GM19023 (cell line): ENCODE measurements around the gene HSPB7.
"Not testable (repeated sequence)": the region's sequence is repeated elsewhere in the genome, so short reads cannot be mapped to it uniquely, and the experiment has no call there.

ENCODE experiments used
- ATAC-seq: cut with Tn5 transposase; IDR thresholded peaks from one replicate; pipeline ENCODE4 v1.9.1; 2021; ENCODE audit warnings: mild to moderate bottlenecking, moderate library complexity; ENCODE audit not compliant: unreplicated experiment

HSPB7 gene

DNA sequence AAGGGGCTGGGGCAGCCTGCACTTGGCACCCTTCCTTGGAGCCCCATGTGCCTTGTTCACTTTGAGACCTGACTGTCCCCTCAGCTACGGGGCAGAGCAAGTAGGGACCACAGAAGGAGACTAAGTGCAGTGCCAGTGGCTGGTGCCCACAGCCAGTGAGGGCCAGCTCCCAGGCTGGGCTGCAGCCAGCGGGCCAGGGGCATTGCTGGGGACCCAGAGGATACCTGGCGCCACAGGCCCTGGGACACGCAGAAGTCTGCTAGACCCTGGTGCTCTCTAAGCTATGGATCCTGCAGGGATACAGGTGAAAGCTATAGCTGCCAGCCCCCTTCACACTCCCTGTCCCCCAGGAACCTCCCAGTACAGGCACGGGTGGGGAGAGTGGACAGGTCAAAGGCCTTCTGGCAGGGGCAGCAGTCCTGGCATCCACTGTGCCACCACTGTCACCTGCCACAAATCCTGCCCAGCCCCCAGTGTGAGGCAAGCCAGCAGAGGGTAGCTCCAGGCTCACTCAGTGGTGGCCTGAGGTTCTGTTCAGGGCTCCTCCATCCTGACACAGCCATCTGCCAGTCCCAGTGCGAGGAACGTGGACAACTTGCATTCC, 5.3 kb upstream of the HSPB7 start:
- no peak for ATAC-seq

DNA sequence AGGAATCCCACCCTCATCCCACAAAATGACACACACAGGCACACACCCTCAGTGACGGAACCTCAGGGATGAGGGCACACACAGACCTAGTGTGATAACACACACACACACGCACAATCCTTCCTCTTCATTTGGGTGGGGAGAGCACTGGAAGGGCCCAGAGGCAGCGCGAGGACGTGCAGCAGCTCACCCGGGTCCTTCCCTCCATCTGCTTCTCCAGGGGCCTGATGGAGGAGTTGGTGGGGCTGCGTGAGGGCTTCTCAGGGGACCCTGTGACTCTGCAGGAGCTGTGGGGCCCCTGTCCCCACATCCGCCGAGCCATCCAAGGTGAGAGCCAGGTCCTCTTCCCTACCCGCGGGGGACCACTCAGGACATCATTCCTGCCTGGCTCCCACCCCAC, 4.5 kb upstream of the HSPB7 start:
- ATAC-seq = no peak

DNA sequence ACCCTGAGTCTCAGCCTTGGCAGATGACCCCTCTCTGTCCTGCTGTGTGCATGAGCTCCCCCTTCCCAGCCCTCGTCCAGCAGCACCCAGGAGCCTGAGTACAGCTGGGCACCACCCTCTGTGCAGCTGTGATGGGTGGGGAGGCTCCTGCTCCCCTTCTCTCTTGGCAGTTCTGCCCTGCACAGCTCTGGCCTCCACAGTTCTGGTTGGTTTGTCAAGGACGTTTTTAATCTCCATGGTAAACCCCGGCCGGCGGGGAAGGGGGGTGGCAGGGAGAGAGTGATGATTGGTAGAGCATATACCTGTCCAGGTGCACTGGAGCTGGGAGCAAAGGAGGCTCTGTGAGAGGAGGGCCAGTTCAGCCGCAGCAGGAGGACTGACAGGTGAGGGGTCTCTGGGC, 3.8 kb upstream of the HSPB7 start, which contains the start of gene CLCNKA:
Gene CLCNKA, plus strand, starts transcription at position 356 of the 400 bp plus-strand sequence. CDS start 584 bp downstream, outside the sequence.
- no peak for ATAC-seq

DNA sequence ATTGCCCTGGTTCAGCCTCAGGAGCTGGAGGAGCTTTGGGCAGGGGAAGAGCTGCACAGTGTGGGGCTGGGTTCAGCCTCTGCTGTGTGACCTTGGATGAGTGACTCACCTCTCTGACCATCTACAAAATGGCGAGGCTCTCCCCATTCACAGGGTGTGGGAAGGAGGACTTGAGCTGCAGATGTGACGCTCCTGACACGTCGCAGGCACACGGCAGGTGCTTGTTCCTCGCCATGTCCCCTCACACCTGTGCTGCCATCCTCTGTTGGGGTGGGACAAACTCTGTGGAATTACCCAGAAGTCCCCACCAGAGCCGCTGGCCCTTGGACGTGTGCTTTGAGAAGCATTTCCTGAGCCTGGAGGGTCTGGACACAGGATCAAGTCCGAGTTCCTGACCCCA, 3.0 kb upstream of the HSPB7 start:
- not testable (repeated sequence) for ATAC-seq

DNA sequence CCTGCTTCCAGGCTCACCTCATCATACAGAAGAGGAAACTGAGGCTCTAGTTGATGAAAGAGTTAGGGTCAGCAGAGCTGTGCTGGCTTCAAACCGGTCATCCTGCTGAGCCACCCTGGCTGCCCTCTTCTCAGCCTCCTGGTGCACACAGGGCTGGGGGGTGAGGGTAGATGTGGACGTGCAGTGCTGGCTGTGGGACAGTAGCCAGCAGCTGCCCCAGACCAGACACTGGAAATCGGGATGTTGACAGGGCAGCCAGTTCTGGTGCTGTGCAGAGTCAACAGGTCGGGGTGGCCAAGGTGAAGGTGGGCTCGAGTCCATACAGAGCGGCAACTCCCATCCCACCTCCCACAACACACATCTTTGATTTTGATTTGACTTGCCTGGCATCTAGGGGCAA, 2.5 kb upstream of the HSPB7 start:
- ATAC-seq = no peak

DNA sequence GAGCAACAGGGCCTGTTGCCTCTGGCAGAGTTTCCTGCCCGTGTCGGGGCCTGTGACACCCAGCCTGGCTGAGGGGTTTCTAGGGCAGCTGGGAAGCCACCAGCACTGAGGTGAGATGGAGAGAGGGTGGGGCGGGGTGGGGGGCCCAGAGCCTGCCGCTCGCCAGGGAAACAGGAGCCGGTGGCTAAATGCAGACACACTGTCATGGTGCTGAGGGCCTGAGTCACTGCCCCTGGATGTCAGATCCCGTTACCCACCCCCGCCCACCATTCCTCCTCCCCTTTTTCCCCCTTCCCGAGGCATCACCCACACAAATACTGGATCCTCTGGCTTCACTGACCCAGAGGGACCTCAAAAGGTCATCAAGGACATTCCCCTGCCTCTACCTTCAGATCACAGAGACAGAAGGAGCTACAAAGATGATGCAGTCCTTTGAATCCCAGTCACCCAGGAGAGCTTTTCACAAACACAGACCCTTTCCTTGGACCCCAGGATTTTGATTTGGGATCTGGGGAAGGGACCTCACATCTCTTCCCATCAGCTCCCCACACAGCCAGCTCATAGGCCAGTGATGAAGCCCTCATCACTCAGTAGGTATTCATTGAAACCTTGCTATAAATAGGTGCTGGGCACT, 1.9 kb upstream of the HSPB7 start:
- no peak for ATAC-seq

DNA sequence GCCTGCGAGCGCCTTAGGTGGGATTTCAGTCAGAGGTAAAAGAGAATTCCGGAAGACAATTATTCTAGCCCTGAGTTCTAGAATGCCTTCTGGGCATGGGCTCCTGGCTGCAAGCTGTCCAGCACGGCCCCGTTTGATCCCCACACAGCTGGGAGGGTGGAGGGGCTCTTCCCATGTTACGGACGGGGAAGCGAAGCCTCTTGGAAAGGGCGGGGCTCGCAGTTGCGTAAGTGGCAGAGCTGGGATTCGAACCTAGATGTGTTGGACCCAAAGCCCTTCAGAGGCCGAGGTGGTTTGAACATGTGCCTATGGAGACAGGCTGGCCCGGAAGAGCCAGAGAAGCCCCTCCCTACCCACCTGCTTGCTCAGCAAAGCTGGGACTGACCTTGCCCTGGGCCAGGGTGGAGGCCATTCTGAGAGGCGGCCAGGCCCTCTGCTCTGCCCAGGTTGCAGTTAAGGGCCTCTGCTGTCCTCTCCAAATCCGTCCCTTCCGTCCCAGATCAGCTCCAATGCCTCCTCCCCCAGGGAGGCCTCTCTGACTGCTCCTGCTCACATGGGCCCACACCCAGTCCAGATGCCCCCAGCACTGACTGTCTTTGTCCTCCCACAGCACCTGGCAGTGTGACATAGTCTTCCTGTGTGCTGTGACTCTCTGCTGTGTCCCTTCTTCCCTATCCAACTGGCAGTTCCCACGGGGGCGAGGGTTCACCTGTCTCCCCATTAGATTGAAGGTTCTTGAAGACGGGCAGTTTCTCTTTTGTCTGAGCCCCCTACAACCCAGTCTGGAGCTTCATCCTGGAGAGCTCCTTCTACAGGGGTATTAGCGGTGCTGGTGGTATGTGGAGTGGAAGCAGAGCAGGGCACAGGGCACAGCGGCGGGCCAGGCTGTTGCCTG, 1.2 kb upstream of the HSPB7 start:
- ATAC-seq = no peak

DNA sequence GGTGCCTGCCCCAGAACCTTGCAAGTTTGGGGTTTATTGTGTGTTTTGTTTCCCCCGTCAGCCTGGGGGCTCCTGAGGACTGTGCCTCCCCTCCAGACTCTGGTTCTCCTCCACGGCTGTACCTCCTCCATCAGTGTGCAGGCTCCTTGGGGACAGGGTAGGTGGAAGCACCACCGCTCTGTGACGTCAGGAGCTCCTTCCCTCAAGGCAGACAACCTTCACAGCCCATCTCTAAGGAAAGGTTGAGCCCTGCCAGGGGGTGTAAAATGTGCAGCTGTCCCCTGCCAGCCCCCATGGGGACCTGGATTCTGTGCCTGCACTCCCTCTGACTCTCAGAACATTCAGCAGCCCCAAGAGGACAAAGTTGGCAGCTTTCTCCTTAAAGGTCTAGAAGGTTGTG, 465 bp upstream of the HSPB7 start:
- ATAC-seq = no peak

DNA sequence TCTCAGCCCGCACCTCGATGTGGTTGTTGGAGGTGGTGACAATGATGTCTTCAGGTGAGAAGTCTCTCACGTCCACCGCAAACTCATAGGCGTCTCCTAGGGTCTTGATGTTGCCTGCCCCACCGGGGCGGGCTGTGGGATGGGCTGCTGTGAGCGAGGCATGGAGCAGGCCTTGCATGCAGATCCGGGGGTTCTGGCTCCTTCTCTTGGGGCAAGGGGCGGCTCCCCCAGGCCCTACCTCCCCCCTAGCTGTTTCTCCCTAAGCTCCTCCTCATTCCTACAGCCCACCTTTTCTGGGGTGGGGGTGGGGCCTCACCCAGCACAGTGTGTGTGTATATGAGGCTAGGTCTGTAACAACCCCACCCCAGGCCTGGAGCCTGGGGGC, 775 bp downstream of the HSPB7 start:
- no peak for ATAC-seq

DNA sequence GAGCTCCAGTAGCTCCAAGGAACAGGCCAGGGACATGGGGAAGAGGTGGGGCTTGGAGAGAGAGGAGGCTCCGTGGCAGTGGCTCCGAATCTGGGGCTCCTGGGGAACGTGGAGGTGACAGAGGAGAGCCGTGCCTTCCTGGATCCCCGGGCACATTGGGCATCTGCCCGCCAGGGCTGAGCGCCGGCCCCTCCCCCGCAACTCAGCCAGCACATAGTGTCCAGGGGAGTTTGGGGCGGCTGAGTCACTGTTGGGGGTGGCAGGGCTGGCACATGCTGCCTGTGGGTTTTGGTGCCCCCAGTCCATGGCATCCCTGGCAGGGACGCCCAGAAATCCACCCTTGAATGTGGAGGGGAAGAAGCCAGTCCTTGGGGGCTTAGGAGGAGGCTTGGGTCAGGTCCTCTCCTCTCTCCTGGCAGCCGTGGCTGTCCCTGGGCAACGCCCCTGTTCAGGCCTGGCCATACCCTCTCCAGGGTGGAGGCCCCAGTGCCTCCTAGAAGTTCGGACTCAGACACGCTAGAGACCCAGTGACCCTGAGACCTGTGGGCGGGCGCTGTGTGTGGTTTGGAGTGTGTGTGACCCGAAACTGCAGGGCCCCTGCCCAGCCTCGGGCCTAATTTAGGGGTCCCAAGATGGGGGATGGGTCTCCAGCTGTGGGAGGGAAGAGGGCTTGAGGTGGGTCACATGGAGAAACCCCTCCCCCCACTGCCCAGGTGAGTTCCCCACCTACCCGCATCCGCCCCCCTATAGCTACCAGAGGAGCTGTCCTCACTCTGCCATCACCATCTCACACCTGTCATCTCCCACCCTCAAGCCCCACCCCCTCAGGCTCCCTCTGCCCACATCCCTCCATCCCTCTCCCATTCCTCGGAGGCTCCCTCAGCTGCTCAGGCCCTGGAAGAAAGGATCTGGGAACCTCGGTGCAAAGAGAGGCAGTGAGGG, 1.6 kb downstream of the HSPB7 start:
- no peak for ATAC-seq

DNA sequence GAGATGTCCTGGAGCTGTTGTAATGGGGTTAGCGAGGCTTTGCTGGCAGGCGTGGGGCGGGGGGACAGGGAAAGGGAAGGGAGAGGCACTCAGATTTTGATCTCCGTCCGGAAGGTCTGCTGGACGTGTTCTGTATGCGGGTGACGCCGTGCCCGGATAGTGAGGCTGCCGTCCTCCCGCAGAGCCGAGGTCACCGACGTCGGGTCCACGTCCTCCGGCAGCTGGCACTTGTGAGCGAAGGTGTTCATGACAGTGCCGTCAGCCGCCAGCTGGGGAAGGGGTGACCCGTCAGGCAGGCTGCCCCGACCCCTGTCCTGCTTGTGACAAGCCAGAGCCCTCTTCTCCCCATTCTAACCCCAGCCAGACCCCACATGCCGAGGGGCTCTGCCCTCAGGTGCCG, 2.4 kb downstream of the HSPB7 start:
- no peak for ATAC-seq

DNA sequence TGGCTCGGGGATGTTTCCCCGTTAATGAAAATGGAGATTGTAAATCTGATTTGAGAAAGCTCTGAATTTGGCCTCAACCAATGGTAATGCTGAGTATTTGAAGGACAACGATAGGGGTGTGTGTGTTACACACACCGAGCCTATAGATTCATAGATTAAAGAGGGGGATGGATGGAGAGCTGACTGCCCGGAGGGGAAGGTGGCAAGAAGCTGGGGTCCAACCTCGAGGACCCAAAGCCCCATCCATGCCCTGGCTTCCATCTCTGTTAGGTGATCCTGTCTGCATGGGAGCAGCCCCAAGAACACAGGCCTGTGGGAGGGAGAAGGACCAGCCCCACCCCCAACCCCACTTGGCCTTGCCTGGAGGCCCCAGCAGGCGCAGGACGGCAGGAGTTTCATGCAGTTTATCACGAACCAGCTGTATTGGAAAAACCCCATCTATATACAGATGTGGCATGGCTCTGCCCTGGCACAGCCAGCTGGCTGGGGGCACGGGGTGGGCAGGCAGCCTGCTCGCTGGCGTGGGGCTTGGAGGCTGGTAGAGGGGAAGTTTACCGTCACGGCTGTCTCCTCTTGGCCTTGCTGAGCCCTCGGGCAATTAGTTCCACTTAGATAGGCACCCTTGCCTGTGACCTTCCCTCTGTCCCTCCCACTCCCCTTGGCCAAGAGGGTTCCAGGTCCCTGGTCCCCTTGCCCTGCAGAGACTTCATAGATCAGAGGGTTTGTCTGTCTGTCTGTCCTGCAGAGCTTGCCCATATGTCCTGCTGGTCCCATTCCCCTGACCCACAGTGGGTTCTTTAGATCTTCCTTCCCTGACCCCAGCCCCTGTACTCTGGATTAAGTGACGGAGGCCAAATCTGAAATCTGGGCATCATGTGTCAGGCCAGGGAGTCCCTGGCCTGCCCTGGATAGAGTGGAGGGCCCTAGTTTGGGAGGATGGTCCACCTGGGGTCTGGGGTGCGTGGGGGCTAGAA, 3.0 kb downstream of the HSPB7 start:
- ATAC-seq = no peak

DNA sequence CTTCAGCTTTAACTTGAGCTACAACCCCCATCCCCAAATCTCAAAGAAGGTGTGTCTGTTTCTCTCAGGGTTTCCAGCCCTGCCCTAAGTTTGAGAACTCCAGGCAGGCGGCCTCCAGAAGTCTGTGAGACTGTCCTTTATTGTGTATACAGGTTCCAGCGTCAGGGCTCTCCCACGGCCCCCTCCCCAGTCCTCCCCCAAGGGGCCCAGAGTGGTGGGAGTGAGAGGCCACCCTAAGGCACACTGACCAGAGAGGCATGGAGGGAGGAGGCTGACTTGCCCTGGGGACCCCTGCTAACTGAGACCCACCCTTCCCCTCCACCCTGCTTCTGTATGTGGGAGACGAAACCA, 4.0 kb downstream of the HSPB7 start:
- no peak for ATAC-seq

DNA sequence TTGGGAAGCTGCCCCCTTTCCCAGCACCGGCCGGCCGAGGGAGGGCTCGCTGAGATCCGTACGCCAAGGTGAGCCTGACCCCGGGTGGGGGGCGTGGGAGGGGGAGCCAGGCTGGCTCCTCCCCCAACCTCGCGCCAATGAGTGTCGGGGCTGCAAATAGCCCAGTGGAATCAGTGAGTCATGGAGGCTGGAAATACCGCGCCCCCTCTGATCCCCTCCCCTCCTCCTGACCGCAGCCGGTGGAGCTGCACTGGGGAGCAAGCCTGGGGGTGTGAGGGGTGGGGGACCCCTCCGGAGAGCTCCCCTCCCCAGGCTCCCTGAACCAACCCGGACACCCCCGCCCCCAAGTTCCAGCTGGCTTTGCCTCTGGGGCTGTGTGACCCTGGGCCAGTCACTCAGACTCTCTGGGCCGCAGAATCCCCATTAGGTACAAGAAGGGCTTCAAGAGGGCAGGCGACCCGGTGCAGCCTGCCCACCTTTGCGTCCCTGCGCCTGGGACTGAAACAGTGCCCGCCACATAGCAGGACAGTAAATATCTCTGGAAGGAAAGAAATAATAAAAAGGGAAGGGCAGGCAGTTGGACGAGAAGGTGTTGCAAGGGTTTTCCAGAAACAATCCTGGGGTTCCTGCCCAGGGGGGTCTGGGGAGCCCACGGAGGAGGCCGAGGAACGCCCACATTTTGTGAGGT, 4.5 kb downstream of the HSPB7 start:
- no peak for ATAC-seq

DNA sequence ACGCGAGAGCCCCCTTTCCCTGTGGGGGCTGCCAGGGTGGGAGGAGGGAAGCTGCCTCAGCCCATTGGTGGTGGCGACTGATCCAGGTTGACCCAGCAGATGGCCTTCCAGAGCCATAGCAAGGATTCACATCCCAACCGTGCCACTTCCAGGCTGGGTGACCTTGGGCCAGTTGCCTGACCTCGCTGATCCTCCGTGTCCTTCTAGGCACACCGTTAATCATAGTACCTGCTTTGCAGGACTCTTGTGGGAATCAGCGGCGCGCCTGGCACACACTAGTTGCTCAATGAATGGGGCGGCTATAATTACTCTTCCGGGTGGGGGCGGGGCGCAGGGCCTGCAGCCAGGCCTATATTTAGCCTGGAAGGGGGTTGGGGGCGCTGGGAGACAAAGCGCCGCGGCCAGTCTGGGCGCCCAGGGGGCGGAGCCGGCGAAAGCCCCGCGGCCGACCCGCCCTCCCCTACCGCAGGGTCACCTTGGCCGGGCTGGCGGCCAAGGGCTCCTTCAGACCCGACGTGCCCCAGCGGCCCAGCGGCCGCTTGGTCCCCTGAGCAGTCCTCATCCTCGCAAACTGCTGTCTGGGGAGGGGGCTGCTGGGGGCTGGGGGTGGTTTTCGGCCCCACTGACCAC, 5.1 kb downstream of the HSPB7 start:
- no peak for ATAC-seq

DNA sequence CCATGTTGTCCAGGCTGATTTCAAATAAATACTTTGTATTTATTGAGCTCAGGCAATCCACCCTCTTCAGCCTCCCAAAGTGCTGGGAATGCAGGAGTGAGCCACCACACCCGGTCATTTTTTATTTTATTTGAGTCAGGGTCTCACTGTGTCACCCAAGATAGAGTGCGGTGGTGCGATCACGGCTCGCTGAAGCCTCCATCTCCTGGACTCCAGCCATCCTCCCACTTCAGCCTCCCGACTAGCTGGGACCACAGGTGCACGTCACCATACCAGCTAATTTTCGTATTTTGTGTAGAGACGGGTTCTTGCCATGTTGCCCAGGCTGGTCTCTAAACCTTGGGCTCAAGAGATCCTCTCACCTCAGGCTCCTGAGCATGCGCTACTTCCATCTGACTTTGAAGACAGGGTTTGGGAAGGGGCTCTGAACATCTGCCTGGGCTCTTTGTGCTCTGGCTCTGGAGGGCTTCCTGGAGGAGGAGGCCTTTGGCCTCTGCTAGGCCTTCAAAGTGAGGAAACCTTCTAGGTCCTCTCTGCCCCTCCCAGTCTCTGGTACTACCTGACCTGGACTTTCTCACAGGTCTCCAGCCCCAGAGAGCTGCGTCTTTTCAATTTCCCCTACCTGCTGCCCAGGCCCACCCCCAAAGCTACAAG, 5.8 kb downstream of the HSPB7 start:
- ATAC-seq = no peak

DNA sequence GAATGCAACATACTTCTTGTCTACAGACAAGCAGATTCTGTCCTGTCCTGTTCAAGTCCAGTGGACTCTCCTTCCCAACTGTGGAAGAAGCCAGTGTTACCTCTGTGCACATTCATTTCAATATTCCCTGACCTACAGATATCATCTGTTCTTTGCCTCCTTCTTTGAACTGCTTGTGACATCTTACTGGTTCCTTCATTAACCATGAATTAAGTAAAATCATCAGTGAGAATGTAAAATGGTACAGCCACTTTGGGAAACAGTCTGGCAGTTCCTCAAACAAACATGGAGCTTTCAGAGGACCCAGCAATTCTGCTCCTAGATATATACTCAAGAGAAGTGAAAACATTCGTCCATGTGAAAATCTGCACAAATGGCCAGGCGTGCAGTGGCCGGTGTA, 7.0 kb downstream of the HSPB7 start:
- ATAC-seq = no peak

DNA sequence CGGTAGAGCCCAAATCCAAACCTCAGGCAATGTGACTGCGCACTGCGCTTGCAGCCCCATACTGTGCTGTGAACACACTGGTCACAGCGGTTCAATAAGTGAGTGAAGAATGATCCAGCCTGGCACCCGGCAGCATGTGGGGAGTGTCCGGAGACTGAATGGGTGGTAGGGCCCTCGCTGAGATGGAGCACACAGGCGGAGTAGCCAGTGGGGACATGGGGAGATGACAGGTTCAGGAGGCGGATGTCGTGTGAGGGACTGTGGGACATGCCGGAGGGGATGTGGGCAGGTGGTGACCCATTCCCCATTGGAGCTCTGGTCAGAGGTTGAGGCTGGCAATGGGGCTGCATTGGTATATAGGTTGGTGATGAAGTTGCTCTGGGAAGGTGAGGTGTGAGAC, 8.2 kb downstream of the HSPB7 start:
- ATAC-seq = no peak
